ENCODE data around the gene TMED7. TPM values are rescaled to one million over a fixed set of nuclear protein-coding genes. Genes with fewer than 3 reads are reported as not detected.

The TMED7 gene
- total RNA-seq, 3 donors from 2014 or later = 89.0 to 113 (median 104) TPM

- ATAC-seq = peak; percentile 72
- no peak for DNase-seq
- Histone ChIP-seq H3K9me3 (no peaks in the 10 kb centered on the region), H3K4me1 (ENCODE audit: low read depth) (no peaks in the 10 kb centered on the region), H3K36me3 (ENCODE audit: low read depth) (no peaks in the 10 kb centered on the region), H3K4me3 (no peak overlapping the region)
- intact Hi-C loops (cut with DNase I, micrococcal nuclease) = loop anchor here in 1 of 2 donors (5.0 kb wide), 1 partner anchor 282 kb away; no protein-coding TSS in a partner anchor
- TF ChIP-seq CTCF (IDR thresholded peaks at IDR 0.05) = no peak
Observed at GRCh38 chr5:115589043-115589442, 36.8 kb downstream of the TMED7 start.

- Histone ChIP-seq H3K9me3 (no peaks in the 10 kb centered on the region), H3K4me1 (ENCODE audit: low read depth) (no peaks in the 10 kb centered on the region), H3K36me3 (ENCODE audit: low read depth) (no peaks in the 10 kb centered on the region), H3K4me3 (no peak overlapping the region)
- TF ChIP-seq CTCF (IDR thresholded peaks at IDR 0.05) = no peak
- ATAC-seq (no peak), DNase-seq (no peak)
- intact Hi-C loops (cut with DNase I, micrococcal nuclease) = loop anchor here in 1 of 2 donors (5.0 kb wide), 1 partner anchor 281 kb away; no protein-coding TSS in a partner anchor
Observed at GRCh38 chr5:115588640-115589039, 37.2 kb downstream of the TMED7 start.

GRCh38 chr5:115586525-115587146 is 39.2 kb downstream of the TMED7 start:
- intact Hi-C loops (cut with DNase I, micrococcal nuclease) = loop anchor here in 1 of 2 donors (5.0 kb wide), 1 partner anchor 279 kb away; no protein-coding TSS in a partner anchor
- TF ChIP-seq CTCF (IDR thresholded peaks at IDR 0.05) = no peak
- Histone ChIP-seq H3K36me3 (ENCODE audit: low read depth) (no peaks in the 10 kb centered on the region), H3K4me1 (ENCODE audit: low read depth) (no peaks in the 10 kb centered on the region), H3K4me3 (no peak overlapping the region), H3K9me3 (no peaks in the 10 kb centered on the region)
- ATAC-seq (peak; percentile 42), DNase-seq (no peak)

- intact Hi-C loops (cut with DNase I, micrococcal nuclease) = loop anchor here in 1 of 2 donors (5.0 kb wide), 1 partner anchor 278 kb away; no protein-coding TSS in a partner anchor
- Histone ChIP-seq H3K4me3 (no peak overlapping the region), H3K4me1 (ENCODE audit: low read depth) (no peaks in the 10 kb centered on the region), H3K9me3 (no peaks in the 10 kb centered on the region), H3K36me3 (ENCODE audit: low read depth) (no peaks in the 10 kb centered on the region)
- no peak for ATAC-seq
- no peak for TF ChIP-seq CTCF (IDR thresholded peaks at IDR 0.05)
- DNase-seq = no peak
Observed at GRCh38 chr5:115585265-115585664, 40.6 kb downstream of the TMED7 start.

- no peak for TF ChIP-seq CTCF (IDR thresholded peaks at IDR 0.05)
- ATAC-seq (no peak), DNase-seq (no peak)
- no peaks in the 10 kb centered on the region for H3K36me3 ChIP-seq (ENCODE audit: low read depth)
- intact Hi-C loops (cut with DNase I, micrococcal nuclease) = no loop called here
- no peaks in the 10 kb centered on the region for H3K9me3 ChIP-seq
- no peak overlapping the region for H3K4me3 ChIP-seq
- no peaks in the 10 kb centered on the region for H3K4me1 ChIP-seq (ENCODE audit: low read depth)
Observed at GRCh38 chr5:115584501-115584900, 41.3 kb downstream of the TMED7 start.
